Amygdala (tissue), 56 donors: ENCODE measurements around the gene KCNJ2.

Source experiments
- DNase-seq, 56 donors: peaks; one replicate each; lab custom pipeline; 2025; lab: John Stamatoyannopoulos, UW

Gene KCNJ2

GRCh38 chr17:70168977-70169708 is at the start of gene KCNJ2:
Gene KCNJ2, plus strand, starts transcription at chr17:70169532. Its CDS starts 5,508 bp downstream, at chr17:70175040.
- DNase-seq: peak in 55 of 56 donors; percentile 49 to 94 (median 82)

DNA sequence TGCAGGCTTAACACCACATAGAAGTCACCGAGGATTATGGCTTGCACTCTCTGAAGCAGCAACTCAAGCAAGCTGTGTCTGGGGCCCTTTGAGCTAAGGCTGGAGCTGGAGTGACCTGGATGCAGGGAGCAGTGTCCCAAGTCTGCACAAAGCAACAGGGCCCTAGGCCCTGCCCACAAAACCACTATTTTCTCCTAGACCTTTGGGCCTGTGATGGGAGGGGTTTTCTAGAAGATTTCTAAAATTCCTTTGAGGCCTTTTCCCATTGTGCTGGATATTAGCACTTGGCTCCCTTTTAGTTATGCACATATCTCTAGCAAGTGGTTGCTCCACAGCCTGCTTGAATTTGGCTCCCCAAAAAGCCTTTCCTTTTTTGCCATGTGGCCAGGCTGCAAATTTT is 49.8 kb upstream of the KCNJ2 start:
- no peak for DNase-seq

GRCh38 chr17:70119983-70120382 is 49.3 kb upstream of the KCNJ2 start:
- DNase-seq: no peak

GRCh38 chr17:70120425-70120824 is 48.9 kb upstream of the KCNJ2 start:
- DNase-seq: no peak

- DNase-seq: no peak
Measured at GRCh38 chr17:70121126-70121525, 48.2 kb upstream of the KCNJ2 start.

DNA sequence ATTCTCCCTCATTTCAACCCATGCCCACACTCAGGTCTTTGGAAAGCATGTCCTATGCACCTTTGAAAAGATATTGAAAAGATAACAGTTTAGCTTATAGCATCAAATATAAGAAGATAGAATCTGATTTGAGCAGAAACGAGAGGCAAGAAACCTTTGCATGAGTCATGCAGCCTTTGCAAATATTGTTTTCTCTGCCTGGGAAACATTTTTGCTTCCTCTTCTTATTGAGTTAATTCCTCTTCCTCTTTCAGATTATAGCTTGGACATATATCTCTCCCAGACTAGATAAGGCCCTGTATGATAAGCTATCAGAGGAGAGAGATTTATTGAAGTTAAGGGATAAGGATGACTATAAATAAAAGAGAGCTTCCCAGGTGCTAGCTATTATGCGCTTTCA is 46.1 kb upstream of the KCNJ2 start:
- no peak for DNase-seq

DNA sequence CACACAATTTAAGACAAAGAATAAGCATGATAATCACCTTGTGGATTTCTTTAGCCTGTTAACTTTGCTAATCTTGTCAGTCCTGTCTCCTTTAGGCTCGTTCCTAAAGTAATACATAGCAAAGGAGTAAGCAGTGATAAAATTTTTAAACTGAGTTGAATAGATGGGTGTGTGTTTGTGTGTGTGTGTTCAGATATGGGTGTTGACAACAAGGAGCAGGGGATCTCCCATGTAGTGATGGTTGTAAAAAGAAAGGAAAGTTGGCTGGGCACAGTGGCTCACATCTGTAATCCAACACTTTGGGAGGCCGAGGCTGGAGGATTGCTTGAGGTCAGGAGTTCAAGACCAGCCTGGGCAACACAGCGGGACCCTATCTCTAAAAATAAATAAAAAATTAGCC is 44.6 kb upstream of the KCNJ2 start:
- DNase-seq: no peak

DNA sequence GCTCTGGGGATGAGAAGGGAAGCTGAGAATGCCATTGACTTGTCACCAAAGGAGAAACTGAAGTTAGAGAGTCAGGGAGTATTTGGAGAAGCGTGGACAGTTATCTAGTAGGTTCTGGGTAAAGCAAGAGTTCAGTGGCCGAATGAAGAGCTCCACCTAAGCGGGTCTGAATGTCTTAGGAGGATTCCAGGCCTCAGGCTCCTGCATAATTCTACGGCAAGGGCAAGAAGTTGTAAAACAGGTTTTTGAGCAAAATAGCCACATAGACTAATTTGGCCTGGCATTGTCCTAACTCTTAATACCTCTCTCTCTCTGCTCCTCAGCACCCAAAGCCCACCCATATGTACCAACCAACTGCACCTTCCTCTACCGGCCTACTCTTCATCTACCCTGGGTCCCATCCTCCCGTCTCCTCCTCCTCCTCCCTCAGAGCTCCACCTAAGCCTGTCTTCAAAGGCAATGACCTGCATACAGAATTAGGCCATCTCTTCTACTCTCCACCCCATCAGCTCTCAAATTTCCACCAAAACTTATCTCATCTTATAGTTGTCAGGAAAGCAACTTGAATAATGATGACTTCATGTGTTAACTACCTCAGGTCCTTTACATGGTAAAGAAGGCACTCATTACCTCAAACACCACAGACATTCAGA is 42.0 kb upstream of the KCNJ2 start:
- no peak for DNase-seq

DNA sequence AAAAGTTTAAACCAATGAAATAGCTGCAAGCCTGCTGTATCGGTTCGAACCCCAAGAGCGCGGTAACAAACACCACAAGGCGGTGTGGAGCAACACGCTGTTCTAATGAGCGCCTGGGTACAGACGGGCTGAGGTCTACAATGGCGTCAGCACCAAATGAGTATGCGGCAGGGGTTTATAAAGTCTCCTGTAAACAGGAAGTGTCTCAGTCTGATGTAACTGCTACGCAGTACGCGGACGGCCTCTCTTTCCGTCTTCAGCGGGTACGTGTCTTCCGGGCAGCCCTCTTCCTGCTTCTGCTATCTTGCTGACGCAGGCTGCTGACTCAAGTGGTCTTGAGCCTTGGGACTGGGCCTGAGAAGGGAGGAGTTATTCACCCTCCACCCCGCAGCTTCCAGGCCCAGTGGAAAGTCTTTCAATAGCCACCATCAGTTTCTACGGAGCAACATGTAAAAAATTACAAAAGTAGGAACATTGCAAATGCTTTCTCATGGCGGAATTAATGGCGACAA is 40.5 kb upstream of the KCNJ2 start:
- no peak for DNase-seq

DNA sequence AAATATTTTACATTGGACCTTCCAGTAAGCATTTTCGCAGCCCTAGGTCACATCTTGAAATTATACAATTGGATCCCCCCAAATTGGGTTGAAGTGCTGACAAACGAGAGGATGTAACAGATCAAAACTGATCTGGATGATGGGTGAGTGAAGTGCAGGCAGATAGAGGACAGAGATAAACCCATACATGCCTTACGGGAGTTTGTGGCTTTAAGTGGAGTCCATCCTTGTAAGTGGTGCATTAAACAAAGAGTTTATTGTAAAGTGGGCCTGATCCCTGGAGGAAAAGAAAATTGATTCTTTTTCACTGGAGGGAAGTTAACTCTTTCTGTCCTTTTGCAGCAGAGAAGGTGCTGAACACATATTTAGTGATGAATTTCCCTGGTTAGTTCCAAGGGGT is 39.0 kb upstream of the KCNJ2 start:
- DNase-seq: no peak

- DNase-seq: no peak
Measured at GRCh38 chr17:70132505-70132904, 36.8 kb upstream of the KCNJ2 start.

- DNase-seq: no peak
Measured at GRCh38 chr17:70134042-70134441, 35.3 kb upstream of the KCNJ2 start.

DNA sequence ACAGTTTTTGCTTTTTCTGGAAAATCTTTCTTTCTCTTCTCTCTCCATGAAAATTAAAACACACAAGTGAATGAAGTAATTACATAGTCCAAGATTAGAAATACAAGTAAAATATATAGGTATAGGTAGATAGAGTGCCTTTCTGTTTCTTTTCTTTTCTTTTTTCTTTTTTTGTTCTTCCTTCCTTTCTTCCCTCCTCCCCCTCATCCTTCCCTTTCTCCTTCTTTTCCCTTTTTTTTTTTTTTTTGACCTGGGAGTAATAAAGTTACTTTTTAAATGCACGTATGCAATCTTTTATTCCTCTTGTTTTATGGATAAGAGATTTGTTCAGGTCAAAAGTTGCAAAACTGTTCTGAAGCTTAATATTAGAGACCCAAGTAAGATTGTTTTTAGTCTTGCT is 34.6 kb upstream of the KCNJ2 start:
- no peak for DNase-seq

- DNase-seq: no peak
Measured at GRCh38 chr17:70136131-70136530, 33.2 kb upstream of the KCNJ2 start.

DNA sequence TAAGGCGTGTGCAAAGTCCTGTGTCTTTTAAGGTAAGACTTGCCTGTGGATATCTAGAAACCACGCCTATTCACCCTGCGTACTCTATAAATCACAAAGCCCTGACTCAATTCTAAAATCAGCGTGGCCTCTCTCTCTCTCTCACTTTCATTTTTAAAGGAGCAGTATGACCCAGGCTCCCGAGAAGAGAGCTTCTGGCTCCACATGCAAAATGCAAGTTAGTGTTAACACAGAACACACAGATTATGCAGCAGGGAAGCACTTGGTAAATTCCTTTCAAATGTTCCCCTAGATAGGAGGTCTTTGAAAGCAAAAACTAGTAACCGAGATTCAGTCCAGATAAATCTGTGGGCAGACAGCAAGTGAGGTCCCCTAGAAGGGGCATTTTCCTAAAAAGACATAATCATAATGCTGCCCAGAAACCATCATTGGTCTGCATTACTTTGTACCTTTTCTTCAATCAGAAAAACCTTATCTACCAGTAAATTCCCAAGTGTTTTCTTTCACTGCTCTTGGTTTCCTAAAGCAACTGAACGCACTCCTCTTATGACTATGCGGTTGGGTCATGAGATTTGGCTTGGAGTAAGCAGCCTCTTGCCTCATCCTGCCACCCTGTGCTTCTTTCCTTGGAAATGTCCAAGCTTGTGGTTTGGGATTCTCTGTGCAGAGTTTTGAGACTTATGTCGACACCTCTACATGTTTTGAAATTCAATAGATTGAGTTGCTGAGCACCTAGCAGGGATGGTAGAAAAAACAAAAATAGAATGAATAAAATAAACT is 31.7 kb upstream of the KCNJ2 start:
- peak in 15 of 56 donors; percentile 1 to 41 (median 9) for DNase-seq

DNA sequence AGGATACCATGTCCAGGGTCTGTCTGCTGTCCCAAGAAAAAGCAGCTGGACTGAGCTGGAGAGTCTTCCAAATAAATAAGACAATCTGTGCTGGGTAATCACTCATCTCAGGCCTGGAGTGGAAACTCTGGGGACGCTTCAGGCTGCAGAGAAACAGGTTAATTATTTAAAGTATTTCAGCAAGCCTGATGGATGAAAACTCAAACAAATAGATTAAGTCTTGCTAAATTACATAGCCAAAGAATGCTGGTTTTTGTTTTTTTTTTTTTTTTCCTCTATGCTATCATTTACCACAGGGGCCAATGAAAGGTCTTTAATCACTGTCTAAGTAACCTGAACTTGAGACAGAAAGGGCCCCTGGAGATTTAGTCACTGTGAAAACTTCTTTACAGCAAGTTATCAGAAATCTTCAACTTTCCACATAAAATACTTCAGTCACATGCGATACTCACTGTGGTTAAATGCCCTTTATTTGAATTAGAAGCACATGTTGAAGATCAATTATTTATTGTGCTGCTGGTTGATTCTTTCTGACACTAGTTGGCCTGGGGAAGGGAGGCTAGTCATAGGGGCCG is 31.0 kb upstream of the KCNJ2 start:
- DNase-seq: no peak

- DNase-seq: no peak
Measured at GRCh38 chr17:70139449-70139993, 29.8 kb upstream of the KCNJ2 start.

GRCh38 chr17:70144260-70144846 is 25.0 kb upstream of the KCNJ2 start:
- peak in 1 of 56 donors; percentile 9 for DNase-seq

DNA sequence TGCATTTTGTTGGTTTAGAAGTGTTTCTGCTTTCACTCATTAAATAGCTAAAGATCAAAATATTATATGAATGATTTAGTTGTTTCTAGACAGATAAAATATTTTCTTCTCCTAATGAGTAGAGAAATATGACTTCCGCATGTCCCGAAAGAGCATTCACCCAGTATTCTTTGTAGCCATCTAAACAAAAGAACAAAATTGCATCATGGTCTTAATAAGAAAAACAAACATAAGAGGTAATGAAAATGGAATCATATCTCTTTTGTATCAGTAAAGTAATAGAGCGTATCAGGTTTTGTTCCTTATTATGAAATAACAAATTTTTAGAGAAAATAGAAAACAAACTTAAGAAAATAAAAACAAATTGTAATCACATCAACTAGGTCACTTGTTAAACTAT is 16.1 kb upstream of the KCNJ2 start:
- no peak for DNase-seq

DNA sequence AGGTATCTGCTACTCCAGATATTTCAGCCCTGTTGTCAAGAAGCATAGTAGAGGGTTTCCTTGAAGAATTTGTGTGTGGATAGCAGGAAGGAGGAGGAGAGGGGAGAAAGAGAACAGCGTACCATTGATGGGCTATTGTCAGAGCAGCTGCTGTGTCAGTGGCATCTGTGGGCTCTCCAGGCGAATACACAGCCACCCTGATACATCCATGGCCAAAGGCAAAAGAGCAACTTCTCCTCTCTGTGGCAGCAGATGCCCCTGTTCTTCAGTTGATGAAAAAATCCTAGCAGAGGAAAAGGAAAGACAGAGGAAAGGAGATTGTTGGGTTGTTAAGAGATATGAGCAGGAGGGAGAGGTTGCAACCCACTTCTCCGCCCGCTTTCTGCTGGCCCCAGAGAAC is 12.2 kb upstream of the KCNJ2 start:
- peak in 22 of 56 donors; percentile 1 to 64 (median 26) for DNase-seq
